Neural cell (in vitro differentiated cells): Measurements from ENCODE around the gene ABCA2. TPM values are rescaled to one million over a fixed set of nuclear protein-coding genes. Genes with fewer than 3 reads are reported as not detected.

ENCODE experiments used
- H2AFZ ChIP-seq: fragments of 200-600, 300-800 bp; sonication (generic), shearing (Covaris generic); 2 replicates; pipeline ENCODE4 v1.6.0; 2014; ENCODE audit warnings: low read depth, mild to moderate bottlenecking, antibody characterized with exemption, low read length, moderate library complexity
- H3F3A ChIP-seq: fragments of 200-600 bp; shearing (Covaris generic); 2 replicates; pipeline ENCODE4 v1.6.1; 2016; ENCODE audit warnings: mild to moderate bottlenecking, moderate library complexity, mixed read lengths, antibody characterized with exemption, low read length; ENCODE audit not compliant: insufficient read depth, poor library complexity, severe bottlenecking
- H3K27ac ChIP-seq: fragments of 200-600, 300-800 bp; sonication (generic), shearing (Covaris generic); 2 replicates; pipeline ENCODE4 v1.5.1; 2014; ENCODE audit warnings: mild to moderate bottlenecking, low read length, moderate library complexity
- H3K27me3 ChIP-seq: fragments of 300-800, 200-600 bp; sonication (generic), shearing (Covaris generic); 2 replicates; pipeline ENCODE4 v1.6.0; 2014; ENCODE audit warnings: mild to moderate bottlenecking, low read depth, low read length, moderate library complexity; ENCODE audit not compliant: insufficient read depth
- H3K36me3 ChIP-seq: fragments of 300-800, 200-600 bp; sonication (generic), shearing (Covaris generic); 2 replicates; pipeline ENCODE4 v1.5.1; 2014; ENCODE audit warnings: mild to moderate bottlenecking, antibody characterized with exemption, low read length, moderate library complexity; ENCODE audit not compliant: insufficient read depth
- H3K4me2 ChIP-seq: fragments of 300-800, 200-600 bp; sonication (generic), shearing (Covaris generic); 2 replicates; pipeline ENCODE4 v1.6.0; 2014; ENCODE audit warnings: mild to moderate bottlenecking, low read length
- H3K4me3 ChIP-seq: fragments of 300-800, 200-600 bp; sonication (generic), shearing (Covaris generic); 2 replicates; pipeline ENCODE4 v1.5.1; 2014; ENCODE audit warnings: mild to moderate bottlenecking, low read length, moderate library complexity
- H3K79me2 ChIP-seq: fragments of 200-600 bp; shearing (Covaris generic); replicated peaks from 2 replicates; pipeline ENCODE4 v1.6.0; 2014; ENCODE audit warnings: mild to moderate bottlenecking, low read length, moderate library complexity; ENCODE audit not compliant: insufficient read depth
- H3K9ac ChIP-seq: fragments of 300-800, 200-600 bp; sonication (generic), shearing (Covaris generic); 2 replicates; pipeline ENCODE4 v1.6.1; 2016; ENCODE audit warnings: mild to moderate bottlenecking, low read length, mixed read lengths
- H3K9me2 ChIP-seq: fragments of 200-600 bp; shearing (Covaris generic); 2 replicates; pipeline ENCODE4 v1.6.1; 2016; ENCODE audit warnings: mild to moderate bottlenecking, low read length, mixed read lengths; ENCODE audit not compliant: insufficient read depth
- H3K9me3 ChIP-seq: fragments of 200-600, 300-800 bp; sonication (generic), shearing (Covaris generic); 2 replicates; pipeline ENCODE4 v1.6.1; 2016; ENCODE audit warnings: mild to moderate bottlenecking, mixed run types, low read length, moderate library complexity, mixed read lengths
- H4K20me1 ChIP-seq: fragments of 200-600 bp; shearing (Covaris generic); 2 replicates; pipeline ENCODE4 v1.6.1; 2016; ENCODE audit warnings: mild to moderate bottlenecking, mixed run types; ENCODE audit not compliant: insufficient read depth
- CTCF ChIP-seq: fragments of 450-650 bp; IDR thresholded peaks from 2 replicates; pipeline ENCODE4 v1.5.1; 2014; ENCODE audit warnings: antibody characterized with exemption, mild to moderate bottlenecking, moderate library complexity; ENCODE audit not compliant: poor library complexity, severe bottlenecking
- EP300 ChIP-seq: fragments of 450-650 bp; conservative IDR thresholded peaks from 2 replicates; pipeline ENCODE4 v1.6.1; 2014; ENCODE audit warnings: antibody characterized with exemption, mild to moderate bottlenecking, moderate library complexity; ENCODE audit not compliant: poor library complexity, severe bottlenecking
- EZH2 ChIP-seq: fragments of 200-600, 300-800 bp; shearing (Covaris generic), sonication (generic); IDR thresholded peaks from 2 replicates; pipeline ENCODE4 v1.6.1; 2014; ENCODE audit warnings: antibody characterized with exemption, low read length, borderline replicate concordance, mild to moderate bottlenecking; ENCODE audit not compliant: insufficient read depth, poor library complexity, severe bottlenecking
- MXI1 ChIP-seq: fragments of 450-650 bp; conservative IDR thresholded peaks from 2 replicates; pipeline ENCODE4 v1.6.1; 2014; ENCODE audit warnings: antibody characterized with exemption, mild to moderate bottlenecking; ENCODE audit not compliant: poor library complexity, severe bottlenecking
- POLR2AphosphoS5 ChIP-seq: IDR thresholded peaks from 2 replicates; pipeline ENCODE4 v1.6.1; 2012
- RAD21 ChIP-seq: fragments of 450-650 bp; conservative IDR thresholded peaks from 2 replicates; pipeline ENCODE4 v1.6.1; 2014; ENCODE audit warnings: antibody characterized with exemption, mild to moderate bottlenecking, moderate library complexity
- REST ChIP-seq: IDR thresholded peaks from 2 replicates; pipeline ENCODE4 v1.6.1; 2012; ENCODE audit warnings: borderline replicate concordance
- SMC3 ChIP-seq: fragments of 450-650 bp; conservative IDR thresholded peaks from 2 replicates; pipeline ENCODE4 v1.6.1; 2014; ENCODE audit warnings: antibody characterized with exemption, mild to moderate bottlenecking, moderate library complexity; ENCODE audit not compliant: poor library complexity
- TAF1 ChIP-seq: IDR thresholded peaks from 2 replicates; pipeline ENCODE4 v1.6.1; 2012; ENCODE audit warnings: low read depth
- polyA plus RNA-seq: library from polyadenylated mRNA; depleted of rRNA; stranded (reverse); fragments of >200 nt; gene quantifications from 2 replicates; pipeline ENCODE4 v1.2.3, GENCODE V29; 2014

The ABCA2 gene
- polyA plus RNA-seq, 1 donor from 2014 or later, result 30.6 TPM

- Histone ChIP-seq H3K27me3 (no peaks in the 10 kb centered on the region), H3K4me2 (no peak overlapping the region), H3K36me3 (no peaks in the 10 kb centered on the region), H3K9me3 (no peaks in the 10 kb centered on the region), H3K9ac (no peak overlapping the region), H4K20me1 (no peaks in the 10 kb centered on the region), H3K27ac (no peak overlapping the region), H3K4me3 (no peak overlapping the region), H3K79me2 (no peaks in the 10 kb centered on the region), H2AFZ (no peak overlapping the region), H3F3A (no peaks in the 10 kb centered on the region), H3K9me2 (no peaks in the 10 kb centered on the region)
- TF ChIP-seq RAD21 (no peak), SMC3 (no peak), EZH2 (no peak), POLR2AphosphoS5 (no peak), CTCF (no peak), REST (no peak), TAF1 (no peak), EP300 (no peak), MXI1 (no peak)
These were observed 65.3 kb downstream of the ABCA2 start for GRCh38 chr9:136962701-136963248.

GRCh38 chr9:136962163-136962562 lies 65.9 kb downstream of the ABCA2 start:
- Histone ChIP-seq H3F3A (no peaks in the 10 kb centered on the region), H3K9ac (no peak overlapping the region)

More at GRCh38 chr9:136962163-136962562, 65.9 kb downstream of the ABCA2 start:
- no peaks in the 10 kb centered on the region for H3K79me2 ChIP-seq
- no peak overlapping the region for H2AFZ ChIP-seq
- no peaks in the 10 kb centered on the region for H3K36me3 ChIP-seq
- TF ChIP-seq RAD21 (no peak), MXI1 (no peak), CTCF (no peak), EP300 (no peak), TAF1 (no peak), EZH2 (no peak), SMC3 (no peak), POLR2AphosphoS5 (no peak), REST (no peak)
- H3K9me2 ChIP-seq, result no peaks in the 10 kb centered on the region
- H4K20me1 ChIP-seq, result no peaks in the 10 kb centered on the region
- no peak overlapping the region for H3K4me2 ChIP-seq
- H3K4me3 ChIP-seq, result no peak overlapping the region
- H3K9me3 ChIP-seq, result no peaks in the 10 kb centered on the region
- no peaks in the 10 kb centered on the region for H3K27me3 ChIP-seq
- H3K27ac ChIP-seq, result no peak overlapping the region
